Measurements from ENCODE around the gene SUMO3.

Gene SUMO3

GRCh38 chr21:44802396-44803153 is 15.3 kb downstream of the SUMO3 start:
- 0 out of 2 replicates have a peak overlapping the region, but pooled peaks have one; percentile 58 for H3K27ac ChIP-seq (ENCODE audit: low read length)
- H3K9ac ChIP-seq (ENCODE audit: low read length): peak overlapping the region; percentile 97
- TF ChIP-seq, protein P1, sequence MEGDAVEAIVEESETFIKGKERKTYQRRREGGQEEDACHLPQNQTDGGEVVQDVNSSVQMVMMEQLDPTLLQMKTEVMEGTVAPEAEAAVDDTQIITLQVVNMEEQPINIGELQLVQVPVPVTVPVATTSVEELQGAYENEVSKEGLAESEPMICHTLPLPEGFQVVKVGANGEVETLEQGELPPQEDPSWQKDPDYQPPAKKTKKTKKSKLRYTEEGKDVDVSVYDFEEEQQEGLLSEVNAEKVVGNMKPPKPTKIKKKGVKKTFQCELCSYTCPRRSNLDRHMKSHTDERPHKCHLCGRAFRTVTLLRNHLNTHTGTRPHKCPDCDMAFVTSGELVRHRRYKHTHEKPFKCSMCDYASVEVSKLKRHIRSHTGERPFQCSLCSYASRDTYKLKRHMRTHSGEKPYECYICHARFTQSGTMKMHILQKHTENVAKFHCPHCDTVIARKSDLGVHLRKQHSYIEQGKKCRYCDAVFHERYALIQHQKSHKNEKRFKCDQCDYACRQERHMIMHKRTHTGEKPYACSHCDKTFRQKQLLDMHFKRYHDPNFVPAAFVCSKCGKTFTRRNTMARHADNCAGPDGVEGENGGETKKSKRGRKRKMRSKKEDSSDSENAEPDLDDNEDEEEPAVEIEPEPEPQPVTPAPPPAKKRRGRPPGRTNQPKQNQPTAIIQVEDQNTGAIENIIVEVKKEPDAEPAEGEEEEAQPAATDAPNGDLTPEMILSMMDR (IDR thresholded peaks at IDR 0.05; ENCODE audit: low read depth, low read length): no peak
- no peak for TF ChIP-seq EZH2phosphoT487 (IDR thresholded peaks at IDR 0.05; ENCODE audit: low read depth)
- peaks cover 32% of the 10 kb centered on the region for H3K36me3 ChIP-seq (replicated peaks; ENCODE audit: low read depth, low read length)
- H4K20me1 ChIP-seq (ENCODE audit: insufficient read depth, low read length): 0 out of 2 replicates have a peak, but pooled peaks cover 7% of the 10 kb centered on the region
- H3K9me3 ChIP-seq (ENCODE audit: insufficient read depth, low read length): no peaks in the 10 kb centered on the region
- peak overlapping the region; percentile 95 for H3K4me2 ChIP-seq (ENCODE audit: low read length)
- H3K27me3 ChIP-seq (ENCODE audit: low read depth, low read length): no peaks in the 10 kb centered on the region
- peaks cover 18% of the 10 kb centered on the region for H3K4me1 ChIP-seq (ENCODE audit: low read length)
- no peak overlapping the region; the same call in 1 of the 2 replicates for H2AFZ ChIP-seq (ENCODE audit: low read depth, low read length)
- H3K79me2 ChIP-seq (ENCODE audit: low read length): peaks cover 61% of the 10 kb centered on the region
- H3K4me3 ChIP-seq (ENCODE audit: low read length): peak overlapping the region; percentile 99

DNA sequence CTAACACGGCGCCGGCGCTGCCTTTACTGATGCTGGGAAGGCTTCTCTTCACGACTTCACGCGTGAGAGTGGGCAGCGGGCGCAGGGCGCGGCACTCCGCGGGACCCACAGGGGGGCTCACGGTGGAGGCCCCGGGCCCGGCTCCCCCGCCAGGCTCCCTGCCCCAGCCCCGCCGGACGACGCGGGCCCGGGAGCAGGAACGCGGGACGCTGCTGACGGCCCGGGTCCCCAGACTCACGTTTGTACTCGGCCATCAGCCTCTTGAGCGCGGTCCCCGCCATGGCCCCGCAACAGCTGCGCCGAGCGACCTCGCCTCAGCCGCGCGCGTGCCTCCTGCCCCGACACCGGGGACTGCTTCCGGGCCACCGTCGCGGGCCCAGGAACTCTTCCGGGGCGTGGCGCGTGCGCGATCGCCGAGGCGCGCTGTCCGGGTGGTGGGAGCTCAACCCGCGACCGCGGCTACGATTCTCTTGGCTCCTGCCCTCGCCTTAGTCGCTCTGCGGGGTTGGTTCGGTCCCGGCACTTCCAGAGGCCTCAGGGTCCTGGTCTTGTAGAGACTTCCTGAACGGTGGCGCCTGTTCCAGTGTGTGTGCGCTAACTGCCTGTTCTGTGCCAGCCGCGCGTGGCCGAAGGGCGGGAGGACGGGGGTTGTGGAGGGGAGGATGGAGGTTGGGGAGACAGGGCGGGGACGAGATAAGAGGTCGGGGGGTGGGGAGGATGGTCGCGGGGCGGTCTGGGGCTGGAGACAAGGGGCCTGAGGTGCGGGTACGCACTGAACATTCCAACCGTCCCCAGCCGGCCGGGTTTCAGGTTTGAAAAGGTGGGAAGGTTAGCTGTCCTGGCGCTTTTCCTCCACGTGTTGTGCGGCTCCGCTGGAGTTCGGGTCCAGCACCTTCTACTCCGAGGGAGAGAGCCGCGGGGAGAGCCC is 16.1 kb downstream of the SUMO3 start, which contains the start of gene UBE2G2:
TSS of gene UBE2G2 (minus strand) at position 353 of the 928 bp plus-strand sequence. CDS start at position 281, 72 bp downstream.
- no peaks in the 10 kb centered on the region for H3K27me3 ChIP-seq (ENCODE audit: low read depth, low read length)
- peak within 1 kb of the TSS; percentile 99 for H3K4me3 ChIP-seq (ENCODE audit: low read length)
- H3K9me3 ChIP-seq (ENCODE audit: insufficient read depth, low read length): no peaks in the 10 kb centered on the region
- peak within 1 kb of the TSS; percentile 46 for H2AFZ ChIP-seq (ENCODE audit: low read depth, low read length)
- peaks cover 31% of the 10 kb centered on the region for H3K36me3 ChIP-seq (replicated peaks; ENCODE audit: low read depth, low read length)
- TF ChIP-seq EZH2phosphoT487 (IDR thresholded peaks at IDR 0.05; ENCODE audit: low read depth): no peak
- TF ChIP-seq, protein P1 (IDR thresholded peaks at IDR 0.05; ENCODE audit: low read depth, low read length): no peak
- H3K9ac ChIP-seq (ENCODE audit: low read length): peak within 1 kb of the TSS; percentile 97
- H3K4me2 ChIP-seq (ENCODE audit: low read length): peak within 1 kb of the TSS; percentile 95
- 0 out of 2 replicates have a peak, but pooled peaks cover 7% of the 10 kb centered on the region for H4K20me1 ChIP-seq (ENCODE audit: insufficient read depth, low read length)
- H3K4me1 ChIP-seq (ENCODE audit: low read length): peaks cover 18% of the 10 kb centered on the region
- H3K79me2 ChIP-seq (ENCODE audit: low read length): peaks cover 70% of the 10 kb centered on the region
- H3K27ac ChIP-seq (ENCODE audit: low read length): peak within 1 kb of the TSS; percentile 58

DNA sequence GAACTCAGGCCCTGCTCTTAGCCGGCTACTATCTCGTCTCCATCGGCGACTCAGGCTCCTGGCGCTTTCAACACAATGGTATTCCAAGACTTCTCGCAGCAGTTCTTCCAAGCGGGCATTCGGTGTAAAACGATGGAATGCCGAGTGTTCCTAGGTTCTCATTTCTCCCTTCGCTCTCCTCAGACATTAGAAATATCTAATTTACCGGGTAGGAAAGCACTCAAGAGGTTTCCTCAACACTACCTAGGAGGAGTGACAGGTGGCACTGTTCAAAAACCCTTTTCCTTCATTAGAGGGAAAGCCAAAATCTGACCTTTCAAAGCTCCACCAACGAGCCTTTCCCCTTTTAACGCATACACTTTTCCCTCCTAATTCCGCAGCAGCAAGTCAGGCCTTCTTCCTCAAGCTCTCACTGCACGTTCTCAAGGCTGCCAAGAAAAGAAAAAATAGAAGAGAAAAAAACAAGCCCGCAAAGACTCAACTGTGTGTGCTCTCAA is 16.8 kb downstream of the SUMO3 start:
- H3K79me2 ChIP-seq (ENCODE audit: low read length): peaks cover 77% of the 10 kb centered on the region
- TF ChIP-seq EZH2phosphoT487 (IDR thresholded peaks at IDR 0.05; ENCODE audit: low read depth): no peak
- TF ChIP-seq, protein P1 (IDR thresholded peaks at IDR 0.05; ENCODE audit: low read depth, low read length): peak; percentile 49
- peak overlapping the region; percentile 99 for H3K4me3 ChIP-seq (ENCODE audit: low read length)
- no peaks in the 10 kb centered on the region for H3K27me3 ChIP-seq (ENCODE audit: low read depth, low read length)
- peaks cover 18% of the 10 kb centered on the region for H3K4me1 ChIP-seq (ENCODE audit: low read length)
- no peaks in the 10 kb centered on the region for H3K9me3 ChIP-seq (ENCODE audit: insufficient read depth, low read length)
- H3K36me3 ChIP-seq (replicated peaks; ENCODE audit: low read depth, low read length): peaks cover 28% of the 10 kb centered on the region
- peak overlapping the region; percentile 97 for H3K9ac ChIP-seq (ENCODE audit: low read length)
- 0 out of 2 replicates have a peak overlapping the region, but pooled peaks have one; percentile 41 for H2AFZ ChIP-seq (ENCODE audit: low read depth, low read length)
- peak overlapping the region; percentile 91 for H3K4me2 ChIP-seq (ENCODE audit: low read length)
- H3K27ac ChIP-seq (ENCODE audit: low read length): peak overlapping the region; percentile 38
- H4K20me1 ChIP-seq (ENCODE audit: insufficient read depth, low read length): 0 out of 2 replicates have a peak, but pooled peaks cover 7% of the 10 kb centered on the region

All from OCI-LY3 (cell line).